ENCODE results near the gene IBA57.

Gene IBA57

DNA sequence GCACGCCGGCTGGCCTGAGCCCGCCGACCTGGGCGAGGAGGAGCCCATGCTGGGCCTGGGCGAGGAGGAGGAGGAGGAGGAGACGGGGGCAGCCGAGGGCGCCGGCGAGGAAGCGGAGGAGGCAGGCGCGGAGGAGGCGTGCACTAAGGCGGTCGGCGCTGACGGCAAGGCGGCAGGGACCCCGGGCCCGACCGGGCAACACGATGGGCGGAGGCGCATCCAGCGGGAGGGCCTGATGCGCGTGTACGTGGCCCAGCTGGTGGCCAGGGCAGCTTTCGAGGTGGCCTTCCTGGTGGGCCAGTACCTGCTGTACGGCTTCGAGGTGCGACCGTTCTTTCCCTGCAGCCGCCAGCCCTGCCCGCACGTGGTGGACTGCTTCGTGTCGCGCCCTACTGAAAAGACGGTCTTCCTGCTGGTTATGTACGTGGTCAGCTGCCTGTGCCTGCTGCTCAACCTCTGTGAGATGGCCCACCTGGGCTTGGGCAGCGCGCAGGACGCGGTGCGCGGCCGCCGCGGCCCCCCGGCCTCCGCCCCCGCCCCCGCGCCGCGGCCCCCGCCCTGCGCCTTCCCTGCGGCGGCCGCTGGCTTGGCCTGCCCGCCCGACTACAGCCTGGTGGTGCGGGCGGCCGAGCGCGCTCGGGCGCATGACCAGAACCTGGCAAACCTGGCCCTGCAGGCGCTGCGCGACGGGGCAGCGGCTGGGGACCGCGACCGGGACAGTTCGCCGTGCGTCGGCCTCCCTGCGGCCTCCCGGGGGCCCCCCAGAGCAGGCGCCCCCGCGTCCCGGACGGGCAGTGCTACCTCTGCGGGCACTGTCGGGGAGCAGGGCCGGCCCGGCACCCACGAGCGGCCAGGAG is 7.2 kb upstream of the IBA57 start:
- Histone ChIP-seq H3K9me2 (replicated peaks; ENCODE audit: insufficient read depth, low read length) (no peaks in the 10 kb centered on the region), H3K36me3 (replicated peaks; ENCODE audit: insufficient read depth, low read length) (no peaks in the 10 kb centered on the region), H3F3A (ENCODE audit: insufficient read depth, low read length) (no peaks in the 10 kb centered on the region), H3K27ac (ENCODE audit: low read length) (no peak overlapping the region), H3K9me3 (replicated peaks; ENCODE audit: insufficient read depth, low read length) (no peaks in the 10 kb centered on the region), H3K4me1 (ENCODE audit: low read length) (no peaks in the 10 kb centered on the region), H3K79me2 (ENCODE audit: low read length) (no peaks in the 10 kb centered on the region), H3K27me3 (replicated peaks; ENCODE audit: insufficient read depth, low read length) (no peaks in the 10 kb centered on the region; the same call in 1 of the 2 replicates), H2AFZ (ENCODE audit: low read length) (no peak overlapping the region), H3K9ac (ENCODE audit: low read length) (no peak overlapping the region), H3K4me2 (ENCODE audit: low read depth, low read length) (no peak overlapping the region), H3K4me3 (ENCODE audit: low read length) (no peak overlapping the region), H4K20me1 (ENCODE audit: insufficient read depth, low read length) (no peaks in the 10 kb centered on the region)
- DNase-seq = no peak
- TF ChIP-seq, protein P1, sequence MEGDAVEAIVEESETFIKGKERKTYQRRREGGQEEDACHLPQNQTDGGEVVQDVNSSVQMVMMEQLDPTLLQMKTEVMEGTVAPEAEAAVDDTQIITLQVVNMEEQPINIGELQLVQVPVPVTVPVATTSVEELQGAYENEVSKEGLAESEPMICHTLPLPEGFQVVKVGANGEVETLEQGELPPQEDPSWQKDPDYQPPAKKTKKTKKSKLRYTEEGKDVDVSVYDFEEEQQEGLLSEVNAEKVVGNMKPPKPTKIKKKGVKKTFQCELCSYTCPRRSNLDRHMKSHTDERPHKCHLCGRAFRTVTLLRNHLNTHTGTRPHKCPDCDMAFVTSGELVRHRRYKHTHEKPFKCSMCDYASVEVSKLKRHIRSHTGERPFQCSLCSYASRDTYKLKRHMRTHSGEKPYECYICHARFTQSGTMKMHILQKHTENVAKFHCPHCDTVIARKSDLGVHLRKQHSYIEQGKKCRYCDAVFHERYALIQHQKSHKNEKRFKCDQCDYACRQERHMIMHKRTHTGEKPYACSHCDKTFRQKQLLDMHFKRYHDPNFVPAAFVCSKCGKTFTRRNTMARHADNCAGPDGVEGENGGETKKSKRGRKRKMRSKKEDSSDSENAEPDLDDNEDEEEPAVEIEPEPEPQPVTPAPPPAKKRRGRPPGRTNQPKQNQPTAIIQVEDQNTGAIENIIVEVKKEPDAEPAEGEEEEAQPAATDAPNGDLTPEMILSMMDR (IDR thresholded peaks at IDR 0.05; ENCODE audit: low read length) = no peak
- TF ChIP-seq EZH2phosphoT487 (IDR thresholded peaks at IDR 0.05; ENCODE audit: low read length) (no peak), EZH2 (optimal IDR thresholded peaks at IDR 0.05; ENCODE audit: low read depth, low read length) (no peak)

- Histone ChIP-seq H4K20me1 (ENCODE audit: insufficient read depth, low read length) (no peaks in the 10 kb centered on the region), H3K4me1 (ENCODE audit: low read length) (no peaks in the 10 kb centered on the region), H3K9me3 (replicated peaks; ENCODE audit: insufficient read depth, low read length) (no peaks in the 10 kb centered on the region), H3K27ac (ENCODE audit: low read length) (no peak overlapping the region), H3K9ac (ENCODE audit: low read length) (no peak overlapping the region), H3F3A (ENCODE audit: insufficient read depth, low read length) (no peaks in the 10 kb centered on the region), H3K4me3 (ENCODE audit: low read length) (no peak overlapping the region), H3K9me2 (replicated peaks; ENCODE audit: insufficient read depth, low read length) (no peaks in the 10 kb centered on the region), H3K27me3 (replicated peaks; ENCODE audit: insufficient read depth, low read length) (no peaks in the 10 kb centered on the region; the same call in 1 of the 2 replicates), H3K36me3 (replicated peaks; ENCODE audit: insufficient read depth, low read length) (no peaks in the 10 kb centered on the region), H3K4me2 (ENCODE audit: low read depth, low read length) (no peak overlapping the region), H2AFZ (ENCODE audit: low read length) (no peak overlapping the region), H3K79me2 (ENCODE audit: low read length) (no peaks in the 10 kb centered on the region)
- TF ChIP-seq EZH2phosphoT487 (IDR thresholded peaks at IDR 0.05; ENCODE audit: low read length) (no peak), EZH2 (optimal IDR thresholded peaks at IDR 0.05; ENCODE audit: low read depth, low read length) (no peak)
- TF ChIP-seq, protein P1 (IDR thresholded peaks at IDR 0.05; ENCODE audit: low read length) = no peak
- no peak for DNase-seq
Observed at GRCh38 chr1:228159008-228159665, 6.5 kb upstream of the IBA57 start.

DNA sequence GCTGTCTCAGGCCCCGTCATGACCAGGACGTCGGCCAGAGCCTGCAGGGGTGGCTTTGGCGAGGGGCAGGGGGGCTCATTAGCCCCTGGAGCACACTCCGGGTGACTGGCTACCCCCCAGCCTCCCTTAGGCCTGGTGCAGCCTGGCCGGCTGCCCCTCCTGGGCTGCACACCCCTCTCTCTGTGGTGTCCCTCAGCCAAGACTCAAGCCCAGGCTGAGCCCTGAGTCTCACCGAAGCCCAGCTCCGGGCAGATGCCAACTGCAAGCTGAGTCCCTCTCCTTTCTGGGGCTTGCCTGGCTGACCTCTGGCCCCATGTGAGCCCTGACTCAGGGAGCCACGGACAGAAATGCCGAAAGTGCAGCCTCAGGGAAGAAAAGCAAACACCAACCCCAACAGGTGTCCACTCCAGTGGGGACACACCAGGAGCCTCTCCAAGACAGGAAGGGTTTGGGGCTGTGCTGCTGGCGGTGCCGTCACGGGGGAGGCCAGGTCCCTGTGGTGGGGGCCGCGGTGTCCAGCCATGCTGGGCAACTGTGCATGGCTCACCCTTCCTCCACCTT is 5.3 kb upstream of the IBA57 start:
- Histone ChIP-seq H2AFZ (ENCODE audit: low read length) (no peak overlapping the region), H3K9me2 (replicated peaks; ENCODE audit: insufficient read depth, low read length) (no peaks in the 10 kb centered on the region), H3K27me3 (replicated peaks; ENCODE audit: insufficient read depth, low read length) (no peaks in the 10 kb centered on the region; the same call in 1 of the 2 replicates), H3K27ac (ENCODE audit: low read length) (no peak overlapping the region), H3K36me3 (replicated peaks; ENCODE audit: insufficient read depth, low read length) (no peaks in the 10 kb centered on the region), H3K4me2 (ENCODE audit: low read depth, low read length) (no peak overlapping the region), H3K79me2 (ENCODE audit: low read length) (no peaks in the 10 kb centered on the region), H3K9ac (ENCODE audit: low read length) (no peak overlapping the region), H3F3A (ENCODE audit: insufficient read depth, low read length) (no peaks in the 10 kb centered on the region), H3K4me3 (ENCODE audit: low read length) (no peak overlapping the region), H4K20me1 (ENCODE audit: insufficient read depth, low read length) (no peaks in the 10 kb centered on the region), H3K4me1 (ENCODE audit: low read length) (no peaks in the 10 kb centered on the region), H3K9me3 (replicated peaks; ENCODE audit: insufficient read depth, low read length) (no peaks in the 10 kb centered on the region)
- TF ChIP-seq, protein P1 (IDR thresholded peaks at IDR 0.05; ENCODE audit: low read length) = no peak
- no peak for TF ChIP-seq EZH2 (optimal IDR thresholded peaks at IDR 0.05; ENCODE audit: low read depth, low read length)
- no peak for TF ChIP-seq EZH2phosphoT487 (IDR thresholded peaks at IDR 0.05; ENCODE audit: low read length)
- DNase-seq = no peak
